HG03442 (cell line): Measurements from ENCODE around the gene SSC4D.
"Not testable (repeated sequence)": the region's sequence is repeated elsewhere in the genome, so short reads cannot be mapped to it uniquely, and the experiment has no call there.

Source experiments
- ATAC-seq: cut with Tn5 transposase; IDR thresholded peaks from one replicate; pipeline ENCODE4 v1.9.1; 2021; ENCODE audit warnings: mild to moderate bottlenecking, moderate library complexity; ENCODE audit not compliant: unreplicated experiment

The SSC4D gene

DNA sequence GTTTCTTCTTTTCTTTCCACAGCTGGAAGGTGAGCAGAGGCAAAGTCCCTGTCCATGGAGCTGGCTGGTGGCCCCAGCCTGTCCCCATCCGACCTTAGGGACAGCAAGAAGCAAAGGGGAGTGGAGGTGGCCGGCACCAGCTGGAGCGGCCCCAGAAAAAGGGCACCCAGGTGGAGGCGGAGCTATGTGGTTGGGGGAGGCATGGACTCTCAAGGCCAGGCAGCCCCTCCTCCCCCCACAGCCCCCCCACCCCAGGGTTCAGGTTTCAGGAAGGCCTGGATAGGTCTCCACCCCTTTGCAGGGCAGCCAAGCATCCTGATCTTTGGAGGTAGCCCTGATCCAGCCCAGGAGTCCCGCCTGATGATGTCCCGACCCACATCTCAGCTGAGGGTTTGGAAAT is at the start of gene SSC4D:
SSC4D (minus strand) TSS at position 161 of the 400 bp plus-strand sequence. CDS start 5,258 bp downstream, outside the sequence.
- ATAC-seq, result no peak

DNA sequence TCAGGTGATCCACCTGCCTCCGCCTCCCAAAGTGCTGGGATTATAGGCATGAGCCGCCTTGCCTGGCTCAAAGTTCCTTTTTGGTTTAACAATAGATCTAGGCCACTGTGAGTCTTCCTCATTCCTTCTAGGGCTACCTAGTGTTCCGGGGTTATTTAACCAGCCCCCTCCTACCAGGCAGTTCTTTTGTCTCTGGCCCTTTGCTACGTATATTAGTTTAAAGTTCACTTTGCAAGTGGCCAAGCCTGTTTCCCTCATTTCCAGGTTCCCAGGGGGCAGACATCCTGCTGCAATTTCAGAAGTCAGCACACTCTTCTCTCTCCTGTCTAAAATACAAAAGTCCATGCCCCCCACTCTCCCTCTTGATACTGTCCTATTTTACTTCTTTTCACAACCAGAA is 49.0 kb upstream of the SSC4D start:
- not testable (repeated sequence) for ATAC-seq

DNA sequence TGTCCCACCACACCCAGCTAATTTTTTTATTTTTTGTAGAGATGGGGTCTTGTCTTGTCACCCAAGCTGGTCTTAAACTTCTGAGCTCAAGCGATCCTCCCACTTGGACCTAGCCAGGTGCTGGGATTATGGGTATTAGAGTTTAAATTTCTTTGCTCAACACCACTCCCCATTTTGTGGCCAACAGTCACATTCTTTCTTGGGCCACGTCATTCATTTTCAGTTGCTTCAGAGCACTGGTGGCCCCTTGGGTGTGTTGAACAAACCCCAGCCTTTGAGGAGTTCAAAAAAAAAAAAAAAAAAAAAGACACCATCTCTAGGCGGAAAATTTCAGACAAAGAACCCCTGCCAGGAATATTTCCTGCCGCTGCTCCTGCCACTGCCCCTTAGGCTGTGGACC is 47.5 kb upstream of the SSC4D start:
- ATAC-seq, result not testable (repeated sequence)

DNA sequence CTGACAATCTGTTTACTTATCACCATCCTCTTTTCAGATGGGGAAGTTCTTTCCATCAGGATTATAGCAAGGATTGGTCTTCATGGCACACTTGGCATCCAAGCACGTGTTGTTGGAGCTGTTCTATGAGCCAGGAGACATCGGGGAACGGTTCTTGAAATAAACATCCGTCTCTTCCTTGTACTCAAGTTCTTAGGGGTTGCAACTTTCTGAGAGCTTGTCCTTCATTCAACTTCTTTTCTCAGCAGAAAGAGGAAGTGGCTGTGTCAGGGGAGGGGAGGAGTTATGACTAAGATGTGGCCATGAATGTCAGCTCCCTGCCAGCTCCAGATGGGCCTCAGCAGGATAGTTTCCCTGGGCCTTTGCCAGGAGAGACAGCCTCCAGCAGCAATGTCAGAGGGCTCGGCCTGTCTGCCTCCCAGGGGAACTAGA is 36.1 kb upstream of the SSC4D start:
- peak; percentile 81 for ATAC-seq

DNA sequence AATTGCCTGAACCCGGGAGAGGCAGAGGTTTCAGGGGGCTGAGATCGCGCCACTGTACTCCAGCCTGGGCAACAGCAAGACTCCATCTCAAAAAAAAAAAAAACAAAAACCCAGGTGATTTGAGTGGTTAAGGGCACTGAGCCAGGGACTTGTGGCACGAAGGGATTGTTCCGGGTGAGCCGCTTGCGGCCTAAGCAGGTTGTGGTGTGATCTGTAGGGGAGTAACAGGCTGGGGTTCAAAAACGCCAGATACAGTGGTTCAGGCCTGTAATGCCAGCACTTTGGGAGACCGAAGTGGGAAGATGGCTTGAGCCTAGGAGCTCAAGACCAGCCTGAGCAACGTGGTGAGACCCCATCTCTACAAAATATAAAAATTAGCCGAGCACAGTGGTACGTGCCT is 34.3 kb upstream of the SSC4D start:
- ATAC-seq, result not testable (repeated sequence)

DNA sequence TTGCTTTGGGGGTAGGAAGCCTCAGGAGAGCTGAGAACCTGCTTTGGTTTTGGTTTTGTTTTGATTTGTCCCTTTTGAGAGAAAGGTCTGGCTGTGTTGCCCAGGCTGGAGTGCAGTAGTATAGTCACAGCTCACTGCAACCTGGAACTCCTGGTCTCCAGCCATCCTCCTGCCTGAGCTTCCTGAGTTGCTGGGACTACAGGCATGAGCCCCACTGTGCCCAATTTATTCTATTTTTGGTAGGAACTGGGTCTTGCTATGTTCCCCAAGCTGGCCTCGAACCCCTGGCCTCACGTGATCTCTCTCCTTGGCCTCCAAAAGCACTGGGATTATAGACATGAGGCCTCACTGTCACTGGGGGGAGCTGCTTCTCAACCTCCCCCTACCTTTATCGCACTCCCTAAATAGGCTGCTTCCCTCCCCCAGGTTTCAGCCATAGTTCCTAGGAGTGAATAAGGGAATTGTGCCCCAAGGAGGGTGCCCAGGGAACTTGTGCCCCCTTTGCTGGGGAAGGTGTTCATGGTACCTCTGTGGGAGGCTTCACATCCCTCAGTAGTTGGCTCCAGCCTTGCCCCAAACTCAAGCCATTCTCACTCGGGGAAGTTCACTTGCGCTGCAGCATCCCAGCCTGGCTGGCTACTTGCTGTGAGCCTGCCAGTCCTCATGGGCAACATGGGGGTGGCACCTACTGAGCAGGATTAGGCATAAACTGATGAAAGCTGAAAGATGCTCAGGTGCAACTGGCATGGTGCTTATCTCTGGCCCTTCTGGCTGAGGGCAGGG is 33.4 kb upstream of the SSC4D start:
- not testable (repeated sequence) for ATAC-seq

DNA sequence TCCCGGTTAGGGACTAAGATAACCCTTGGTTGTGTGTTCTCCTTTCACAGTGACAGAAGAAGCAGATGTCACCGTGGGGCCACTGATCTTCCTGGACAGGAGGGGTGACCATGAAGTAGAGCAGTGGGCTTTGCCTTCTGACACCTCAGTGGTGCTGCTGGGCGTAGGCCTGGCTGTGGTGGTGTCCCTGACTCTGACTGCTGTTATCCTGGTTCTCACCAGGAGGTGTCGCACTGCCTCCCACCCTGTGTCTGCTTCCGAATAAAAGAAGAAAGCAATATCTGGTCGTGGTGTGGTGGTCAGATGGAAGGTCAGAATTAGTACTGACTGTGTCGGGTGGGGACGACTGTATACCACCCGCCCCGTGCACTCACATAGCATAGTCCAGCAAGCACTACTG is 32.3 kb upstream of the SSC4D start:
- ATAC-seq, result not testable (repeated sequence)

DNA sequence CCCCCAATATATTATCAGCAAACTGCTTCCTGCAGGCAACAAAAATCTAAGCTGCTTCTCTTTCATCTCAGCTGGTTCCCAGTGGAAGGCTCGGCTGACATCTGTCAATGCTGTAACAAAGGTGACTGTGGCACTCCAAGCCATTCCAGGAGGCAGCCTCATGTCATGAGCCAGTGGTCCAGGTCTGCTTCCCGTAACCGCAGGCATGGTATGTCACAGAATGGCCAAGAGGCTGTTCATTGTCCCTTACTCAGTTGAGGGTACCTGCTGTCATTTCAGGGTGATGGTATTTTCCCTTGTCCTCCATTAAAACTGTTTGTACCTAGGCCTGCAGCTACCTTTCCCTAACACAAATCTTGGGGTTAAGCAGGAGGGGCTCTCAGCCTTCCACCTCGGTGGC is 30.9 kb upstream of the SSC4D start:
- not testable (repeated sequence) for ATAC-seq

DNA sequence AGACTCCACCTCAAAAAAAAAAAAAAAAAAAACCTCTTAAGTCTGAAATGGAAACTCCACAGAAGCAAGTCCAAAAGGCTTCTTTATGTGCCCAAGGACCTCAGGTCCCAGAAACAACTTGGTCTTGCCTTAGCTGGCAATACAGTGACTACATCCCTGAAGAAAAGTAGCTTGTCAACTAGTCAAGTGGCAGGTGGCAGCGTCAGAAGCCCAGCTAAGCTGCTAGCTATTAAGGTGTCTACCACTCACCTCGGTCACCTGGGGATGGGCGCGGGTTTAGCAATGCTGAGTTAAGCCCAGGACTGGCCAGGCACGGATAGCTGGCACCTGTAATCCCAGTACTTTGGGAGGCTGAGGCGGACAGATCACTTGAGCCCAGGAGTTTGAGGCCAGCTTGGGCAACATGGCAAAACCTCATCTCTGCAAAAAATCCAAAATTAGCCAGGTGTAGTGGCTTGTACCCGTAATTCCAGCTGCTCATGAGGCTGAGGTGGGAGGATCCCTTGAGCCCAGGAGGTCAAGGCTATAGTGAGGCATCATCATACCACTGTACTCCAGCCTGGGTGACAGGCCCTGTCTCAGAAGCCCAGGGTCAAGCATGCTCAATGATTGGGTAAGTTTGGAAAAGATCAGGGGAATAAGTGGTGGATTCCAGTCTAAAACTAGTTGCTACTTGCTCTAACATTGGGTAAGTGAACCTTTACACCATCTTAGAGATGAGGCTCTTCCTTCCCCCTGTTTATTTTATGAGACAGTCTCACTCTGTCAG is 29.8 kb upstream of the SSC4D start:
- ATAC-seq, result not testable (repeated sequence)

DNA sequence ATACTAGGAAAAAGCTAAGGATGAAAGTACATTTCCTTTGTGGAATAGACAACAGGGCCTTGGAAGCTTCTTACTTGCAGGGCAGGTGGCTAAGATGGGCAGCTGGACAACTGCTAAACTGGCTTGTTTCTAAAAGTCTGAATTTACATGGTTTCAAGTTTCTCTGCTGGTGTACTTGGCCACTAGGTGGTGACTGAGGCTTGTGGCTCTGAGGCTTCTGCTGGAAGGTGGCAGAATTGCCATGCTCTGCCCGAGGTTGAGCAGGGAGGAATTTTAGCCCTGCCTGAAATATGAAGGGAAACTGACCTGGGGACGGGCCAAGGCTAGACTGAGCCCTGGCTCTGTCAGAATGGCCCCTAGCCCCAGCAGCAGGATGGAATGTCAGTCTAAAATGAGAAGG is 28.4 kb upstream of the SSC4D start:
- ATAC-seq, result peak; percentile 58

DNA sequence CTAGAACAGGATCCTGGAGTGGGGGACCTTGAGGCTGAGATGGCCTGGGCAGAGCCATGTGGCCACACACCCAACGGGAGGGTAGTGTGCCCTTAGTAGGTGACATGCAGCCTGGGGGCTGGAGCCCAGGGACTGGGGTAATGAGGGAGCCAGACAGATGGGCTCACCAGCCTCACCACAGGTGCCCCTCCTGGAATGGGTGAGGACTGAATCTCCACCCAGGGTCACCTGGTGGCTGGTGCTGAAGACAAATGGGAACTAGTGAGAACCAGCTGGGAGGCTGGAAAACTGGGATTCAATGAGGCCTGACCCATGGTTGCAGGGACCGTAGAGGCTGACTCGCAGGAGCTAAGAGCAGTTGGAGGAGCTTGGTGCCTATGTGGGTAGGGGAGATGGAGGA is 21.3 kb upstream of the SSC4D start:
- no peak for ATAC-seq

DNA sequence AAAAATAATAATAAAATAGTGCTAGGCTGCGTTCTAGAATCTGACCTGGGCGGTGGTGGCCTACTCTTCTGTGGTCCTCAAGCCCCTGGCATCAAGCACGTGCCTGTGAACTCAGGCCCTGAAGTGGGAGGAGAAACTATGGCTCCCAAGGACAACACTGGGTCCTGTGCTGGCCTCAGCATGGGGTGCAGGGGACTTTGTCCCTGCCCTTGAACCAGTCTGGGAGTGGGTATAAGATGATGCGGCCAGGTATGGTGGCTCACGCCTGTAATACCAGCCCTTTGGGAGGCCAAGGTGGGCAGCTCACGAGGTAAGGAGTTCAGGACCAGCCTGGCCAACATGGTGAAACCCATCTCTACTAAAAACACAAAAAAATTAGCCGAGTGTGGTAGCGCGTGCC is 20.7 kb upstream of the SSC4D start:
- no peak for ATAC-seq

DNA sequence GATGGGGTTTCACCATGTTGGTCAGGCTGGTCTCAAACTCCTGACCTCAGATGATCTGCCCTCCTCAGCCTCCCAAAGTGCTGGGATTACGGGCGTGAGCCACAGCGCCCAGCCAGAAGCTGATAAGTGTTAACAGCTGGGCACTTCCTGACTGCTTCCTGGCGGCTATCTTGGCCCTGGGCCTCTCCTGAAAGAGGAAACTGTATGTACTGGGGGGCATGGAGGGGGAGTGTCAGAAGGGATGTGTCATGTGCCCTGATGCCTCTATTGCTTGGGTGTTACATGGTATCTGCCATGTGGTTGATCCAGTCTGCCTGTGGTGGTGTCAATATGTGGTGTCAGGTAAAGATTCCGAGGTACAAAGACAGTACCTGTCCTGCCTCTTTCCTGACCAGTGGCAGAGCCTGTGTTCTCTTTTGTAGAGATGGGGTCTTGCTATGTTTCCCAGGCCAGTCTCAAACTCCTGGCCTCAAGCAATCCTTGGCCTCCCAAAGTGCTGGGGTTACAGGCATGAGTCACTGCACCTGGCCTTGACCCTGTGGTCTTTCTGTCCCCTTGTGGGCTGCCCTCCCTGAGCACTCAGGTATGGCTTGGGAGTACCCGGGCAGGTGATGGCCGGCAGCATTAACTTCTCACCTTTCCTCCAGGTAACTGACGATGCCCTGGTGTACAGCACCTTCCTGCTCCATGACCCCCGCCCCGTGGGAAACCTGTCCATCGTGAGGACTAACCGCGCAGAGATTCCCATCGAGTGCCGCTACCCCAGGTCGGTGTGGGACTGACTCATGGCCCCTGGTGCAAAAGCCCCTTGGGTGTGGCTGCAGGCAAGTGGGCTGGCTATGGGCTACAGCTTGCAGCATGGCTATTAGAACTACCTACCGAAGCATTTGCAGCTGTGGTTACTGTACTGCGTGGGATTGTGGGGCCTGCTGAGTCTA is 19.6 kb upstream of the SSC4D start:
- ATAC-seq, result no peak

DNA sequence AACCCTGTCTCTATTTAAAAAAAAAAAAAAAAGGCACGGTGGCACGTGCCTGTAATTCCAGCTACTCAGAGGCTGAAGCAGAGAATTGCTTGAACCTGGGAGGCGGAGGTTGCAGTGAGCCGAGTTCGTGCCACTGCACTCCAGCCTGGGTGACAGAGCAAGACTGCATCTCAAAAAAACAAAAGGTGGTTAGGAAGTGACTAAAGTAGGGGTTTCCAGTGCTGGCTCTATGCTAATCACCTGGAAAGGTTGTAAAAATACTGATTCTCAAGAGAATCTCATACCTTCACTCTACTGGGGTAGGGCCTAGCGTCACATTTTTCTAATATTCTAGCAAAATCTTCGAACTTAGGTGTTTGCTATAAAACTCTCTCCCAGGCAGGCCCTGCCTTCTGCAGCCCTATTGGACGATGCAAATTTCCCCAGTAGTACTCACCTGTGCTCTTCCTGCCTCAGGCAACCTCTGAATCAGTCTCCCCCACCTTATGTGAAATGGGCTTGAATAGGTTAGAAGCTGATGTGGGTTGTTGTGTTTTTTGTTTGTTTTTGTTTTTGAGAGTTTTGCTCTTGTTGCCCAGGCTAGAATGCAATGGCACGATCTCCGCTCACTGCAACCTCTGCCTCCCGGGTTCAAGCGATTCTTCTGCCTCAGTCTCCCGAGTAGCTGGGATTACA is 18.8 kb upstream of the SSC4D start:
- ATAC-seq, result no peak

DNA sequence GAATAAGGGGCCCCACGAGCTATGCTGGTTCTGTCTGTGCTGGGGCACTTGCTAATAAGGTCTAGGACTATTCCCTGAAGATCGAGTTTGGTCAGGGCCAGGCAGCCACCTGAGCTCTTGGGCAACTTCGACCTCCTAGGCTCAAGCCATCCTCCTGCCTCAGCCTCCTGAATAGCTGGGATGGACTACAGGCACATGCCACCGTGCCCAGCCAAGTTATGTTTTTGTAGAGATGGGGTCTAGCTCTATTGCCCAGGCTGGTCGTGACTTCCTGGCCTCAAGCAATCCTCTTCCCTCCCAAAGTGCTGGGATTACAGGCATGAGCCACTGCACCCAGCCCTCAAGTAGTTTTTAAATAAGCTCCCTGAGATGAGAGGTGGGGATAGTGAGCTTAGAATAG is 18.1 kb upstream of the SSC4D start:
- ATAC-seq, result no peak

DNA sequence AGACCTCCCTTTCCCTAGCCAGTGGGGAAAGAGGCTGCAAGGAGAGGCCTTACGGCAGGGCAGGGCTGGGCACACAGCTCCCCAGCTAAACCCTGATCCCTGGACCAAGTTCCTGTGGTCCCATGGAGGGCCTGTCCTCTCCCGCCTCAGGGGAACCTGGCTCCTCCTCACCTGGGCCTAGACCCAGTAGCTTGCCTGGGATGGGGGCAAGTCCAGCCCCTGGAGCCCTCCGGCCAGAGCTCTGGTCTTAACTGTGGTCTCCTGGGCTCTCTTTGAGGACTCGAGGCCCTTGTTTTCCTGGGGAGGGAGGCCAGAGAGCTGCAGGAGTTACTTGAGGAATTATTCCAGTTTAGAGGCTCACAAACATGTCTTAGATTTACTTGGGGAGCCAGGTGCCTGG is 16.7 kb upstream of the SSC4D start:
- no peak for ATAC-seq

DNA sequence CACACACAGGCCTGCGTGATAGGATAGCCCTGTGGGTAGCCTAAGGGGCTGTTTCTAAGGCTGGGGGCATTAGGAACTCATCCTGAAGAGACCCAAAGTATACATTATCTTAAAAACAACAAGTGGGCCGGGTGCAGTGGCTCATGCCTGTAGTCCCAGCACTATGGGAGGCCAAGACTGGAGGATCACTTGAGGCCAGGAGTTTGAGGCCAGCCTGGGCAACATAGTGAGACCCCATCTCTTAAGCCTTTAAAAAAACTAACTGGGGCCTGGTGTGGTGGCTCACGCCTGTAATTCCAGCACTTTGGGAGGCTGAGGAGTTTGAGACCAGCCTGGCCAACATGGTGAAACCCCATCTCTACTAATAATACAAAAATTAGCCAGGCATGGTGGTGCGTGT is 16.1 kb upstream of the SSC4D start:
- ATAC-seq, result not testable (repeated sequence)

DNA sequence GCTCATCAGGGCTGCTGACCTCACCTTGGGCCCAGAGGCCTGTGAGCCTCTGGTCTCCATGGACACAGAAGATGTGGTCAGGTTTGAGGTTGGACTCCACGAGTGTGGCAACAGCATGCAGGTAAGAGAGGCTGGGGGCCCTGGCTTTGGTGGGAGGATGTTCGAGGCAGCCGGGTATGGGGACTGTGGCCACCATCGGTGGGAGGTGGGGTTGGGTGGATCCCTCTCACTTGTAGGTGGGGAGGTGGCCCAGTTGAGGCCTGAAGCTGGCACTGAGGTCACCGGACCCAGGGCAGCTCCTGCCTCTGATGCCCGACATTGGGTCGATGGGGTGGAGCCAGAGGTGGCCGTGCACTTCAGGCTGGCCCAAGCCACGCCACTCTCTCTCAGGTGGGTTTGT is 15.7 kb upstream of the SSC4D start:
- no peak for ATAC-seq

DNA sequence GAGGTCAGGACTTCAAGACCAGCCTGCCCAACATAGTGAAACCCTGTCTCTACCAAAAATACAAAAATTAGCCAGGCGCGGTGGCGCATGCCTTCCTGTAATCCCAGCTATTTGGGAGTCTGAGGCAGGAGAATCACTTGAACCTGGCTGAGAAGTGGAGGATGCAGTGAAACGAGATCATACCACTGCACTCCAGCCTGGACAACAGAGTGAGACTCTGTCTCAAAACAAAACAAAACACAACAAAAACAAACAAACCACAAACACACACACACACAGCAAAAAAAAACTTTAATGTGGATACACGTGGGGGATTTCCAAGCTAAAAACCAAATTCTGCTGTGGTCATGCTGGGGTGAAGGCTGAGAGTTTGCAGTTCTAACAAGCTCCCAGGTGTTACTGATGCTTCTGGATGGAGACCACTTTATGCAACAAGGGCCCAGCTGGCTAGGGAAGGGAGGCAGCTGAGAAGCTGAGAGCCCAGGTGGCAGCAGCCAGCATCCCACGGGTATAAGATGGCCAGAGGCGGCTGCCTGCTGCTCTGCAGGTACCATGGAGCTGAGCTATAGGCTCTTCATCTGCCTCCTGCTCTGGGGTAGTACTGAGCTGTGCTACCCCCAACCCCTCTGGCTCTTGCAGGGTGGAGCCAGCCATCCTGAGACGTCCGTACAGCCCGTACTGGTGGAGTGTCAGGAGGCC is 15.1 kb upstream of the SSC4D start, which contains the start of gene ZP3:
ZP3 (plus strand) TSS at position 538 of the 699 bp plus-strand sequence; CDS start at position 553, 15 bp downstream.
- peak; percentile 69 for ATAC-seq
